Measurements from ENCODE around the gene MRPL22. TPM values are rescaled to one million over a fixed set of nuclear protein-coding genes. Genes with fewer than 3 reads are reported as not detected.

MRPL22 gene
- total RNA-seq, 1 experiment from 2014 or later: 68.3 TPM

DNA sequence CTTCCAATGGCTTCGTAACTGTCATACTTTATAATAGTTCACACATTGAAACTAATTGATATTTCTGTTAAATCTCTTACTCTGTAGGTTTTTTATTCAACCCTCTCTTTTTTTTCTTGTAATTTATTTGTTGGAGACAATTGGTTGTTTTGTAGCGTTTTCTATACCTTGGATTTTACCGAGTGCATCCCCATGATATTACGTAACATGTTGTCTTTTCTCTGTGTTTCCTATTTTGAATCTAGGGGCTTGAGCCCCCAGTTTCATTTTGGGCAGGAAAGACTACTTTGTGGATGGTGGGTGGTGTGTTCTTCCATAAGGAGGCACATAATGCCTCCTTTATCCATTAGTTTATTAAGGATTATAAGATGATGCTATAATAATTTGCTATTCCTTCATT, 7.4 kb downstream of the MRPL22 start:
- no TSS peak for BruUV-seq (replicated peaks)

More for the DNA sequence above, 7.4 kb downstream of the MRPL22 start:
- ChIA-PET RAD21 (ENCODE audit: low non-redundant PET in 1 of 2, low total read pairs in 2 of 2, uncharacterized antibody in 2 of 2, unreplicated experiment in 2 of 2) (no interaction called here), POLR2A (no interaction called here), CTCF (no interaction called here)
- Histone ChIP-seq H3K4me1 (ENCODE audit: control insufficient read depth in 1 of 2, insufficient read depth in 2 of 2, low read length in 2 of 2) (no peaks in the 10 kb centered on the region), H3K79me2 (ENCODE audit: insufficient read depth, low read length) (peaks cover 79% of the 10 kb centered on the region), H3K4me3 (replicated peaks in 1 of 2; ENCODE audit: low read depth in 1 of 2, low read length in 2 of 2) (no peak overlapping the region), H3K9me2 (ENCODE audit: insufficient read depth) (no peaks in the 10 kb centered on the region), H3K27ac (ENCODE audit: low read depth, low read length) (no peak overlapping the region), H3K9me3 (ENCODE audit: control insufficient read depth in 1 of 2, insufficient read depth in 1 of 2, low read depth in 1 of 2, low read length in 2 of 2) (no peaks in the 10 kb centered on the region), H3K27me3 (ENCODE audit: insufficient read depth, low read length) (no peaks in the 10 kb centered on the region), H3K4me2 (ENCODE audit: low read length) (no peak overlapping the region), H2AFZ (ENCODE audit: low read depth, low read length, poor library complexity, severe bottlenecking) (no peak overlapping the region), H4K20me1 (ENCODE audit: insufficient read depth) (no peaks in the 10 kb centered on the region), H3K36me3 (ENCODE audit: control insufficient read depth in 1 of 2, insufficient read depth in 2 of 2, low read length in 2 of 2) (no peaks in the 10 kb centered on the region), H3K9ac (ENCODE audit: low read length) (no peak overlapping the region)
- ATAC-seq (no peak), DNase-seq (ENCODE audit: low read depth, low spot score) (no peak)
- intact Hi-C loops (cut with micrococcal nuclease): no loop called here
- TF ChIP-seq, protein P1, sequence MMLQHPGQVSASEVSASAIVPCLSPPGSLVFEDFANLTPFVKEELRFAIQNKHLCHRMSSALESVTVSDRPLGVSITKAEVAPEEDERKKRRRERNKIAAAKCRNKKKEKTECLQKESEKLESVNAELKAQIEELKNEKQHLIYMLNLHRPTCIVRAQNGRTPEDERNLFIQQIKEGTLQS (IDR thresholded peaks at IDR 0.05): no peak
- TF ChIP-seq RAD21 (IDR thresholded peaks at IDR 0.05; ENCODE audit: low read depth): no peak
- TF ChIP-seq ZFX (IDR thresholded peaks at IDR 0.05): no peak
- TF ChIP-seq FOSL1 (IDR thresholded peaks at IDR 0.05; ENCODE audit: low read depth): no peak
- TF ChIP-seq ELF1 (IDR thresholded peaks at IDR 0.05; ENCODE audit: borderline replicate concordance, low read depth): no peak
- TF ChIP-seq ZNF274 (IDR thresholded peaks at IDR 0.05; ENCODE audit: low read depth, low read length): no peak
- TF ChIP-seq SP1 (IDR thresholded peaks at IDR 0.05; ENCODE audit: low read depth): no peak
- no peak for TF ChIP-seq CEBPB (IDR thresholded peaks at IDR 0.05; ENCODE audit: low read depth)
- TF ChIP-seq, protein P2, sequence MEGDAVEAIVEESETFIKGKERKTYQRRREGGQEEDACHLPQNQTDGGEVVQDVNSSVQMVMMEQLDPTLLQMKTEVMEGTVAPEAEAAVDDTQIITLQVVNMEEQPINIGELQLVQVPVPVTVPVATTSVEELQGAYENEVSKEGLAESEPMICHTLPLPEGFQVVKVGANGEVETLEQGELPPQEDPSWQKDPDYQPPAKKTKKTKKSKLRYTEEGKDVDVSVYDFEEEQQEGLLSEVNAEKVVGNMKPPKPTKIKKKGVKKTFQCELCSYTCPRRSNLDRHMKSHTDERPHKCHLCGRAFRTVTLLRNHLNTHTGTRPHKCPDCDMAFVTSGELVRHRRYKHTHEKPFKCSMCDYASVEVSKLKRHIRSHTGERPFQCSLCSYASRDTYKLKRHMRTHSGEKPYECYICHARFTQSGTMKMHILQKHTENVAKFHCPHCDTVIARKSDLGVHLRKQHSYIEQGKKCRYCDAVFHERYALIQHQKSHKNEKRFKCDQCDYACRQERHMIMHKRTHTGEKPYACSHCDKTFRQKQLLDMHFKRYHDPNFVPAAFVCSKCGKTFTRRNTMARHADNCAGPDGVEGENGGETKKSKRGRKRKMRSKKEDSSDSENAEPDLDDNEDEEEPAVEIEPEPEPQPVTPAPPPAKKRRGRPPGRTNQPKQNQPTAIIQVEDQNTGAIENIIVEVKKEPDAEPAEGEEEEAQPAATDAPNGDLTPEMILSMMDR (IDR thresholded peaks at IDR 0.05 in 2 of 3, conservative IDR thresholded peaks at IDR 0.05 in 1 of 3; ENCODE audit: borderline replicate concordance in 1 of 3, insufficient read depth in 1 of 3, low read depth in 2 of 3, low read length in 2 of 3): no peak
- no peak for TF ChIP-seq POLR2A (IDR thresholded peaks at IDR 0.05; ENCODE audit: borderline replicate concordance, extremely low read depth, insufficient read depth, insufficient read length)
- no peak for TF ChIP-seq POLR2AphosphoS5 (IDR thresholded peaks at IDR 0.05; ENCODE audit: low read depth, low read length)
- TF ChIP-seq, protein P3, sequence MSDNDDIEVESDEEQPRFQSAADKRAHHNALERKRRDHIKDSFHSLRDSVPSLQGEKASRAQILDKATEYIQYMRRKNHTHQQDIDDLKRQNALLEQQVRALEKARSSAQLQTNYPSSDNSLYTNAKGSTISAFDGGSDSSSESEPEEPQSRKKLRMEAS (IDR thresholded peaks at IDR 0.05): no peak
- TF ChIP-seq, protein P4, sequence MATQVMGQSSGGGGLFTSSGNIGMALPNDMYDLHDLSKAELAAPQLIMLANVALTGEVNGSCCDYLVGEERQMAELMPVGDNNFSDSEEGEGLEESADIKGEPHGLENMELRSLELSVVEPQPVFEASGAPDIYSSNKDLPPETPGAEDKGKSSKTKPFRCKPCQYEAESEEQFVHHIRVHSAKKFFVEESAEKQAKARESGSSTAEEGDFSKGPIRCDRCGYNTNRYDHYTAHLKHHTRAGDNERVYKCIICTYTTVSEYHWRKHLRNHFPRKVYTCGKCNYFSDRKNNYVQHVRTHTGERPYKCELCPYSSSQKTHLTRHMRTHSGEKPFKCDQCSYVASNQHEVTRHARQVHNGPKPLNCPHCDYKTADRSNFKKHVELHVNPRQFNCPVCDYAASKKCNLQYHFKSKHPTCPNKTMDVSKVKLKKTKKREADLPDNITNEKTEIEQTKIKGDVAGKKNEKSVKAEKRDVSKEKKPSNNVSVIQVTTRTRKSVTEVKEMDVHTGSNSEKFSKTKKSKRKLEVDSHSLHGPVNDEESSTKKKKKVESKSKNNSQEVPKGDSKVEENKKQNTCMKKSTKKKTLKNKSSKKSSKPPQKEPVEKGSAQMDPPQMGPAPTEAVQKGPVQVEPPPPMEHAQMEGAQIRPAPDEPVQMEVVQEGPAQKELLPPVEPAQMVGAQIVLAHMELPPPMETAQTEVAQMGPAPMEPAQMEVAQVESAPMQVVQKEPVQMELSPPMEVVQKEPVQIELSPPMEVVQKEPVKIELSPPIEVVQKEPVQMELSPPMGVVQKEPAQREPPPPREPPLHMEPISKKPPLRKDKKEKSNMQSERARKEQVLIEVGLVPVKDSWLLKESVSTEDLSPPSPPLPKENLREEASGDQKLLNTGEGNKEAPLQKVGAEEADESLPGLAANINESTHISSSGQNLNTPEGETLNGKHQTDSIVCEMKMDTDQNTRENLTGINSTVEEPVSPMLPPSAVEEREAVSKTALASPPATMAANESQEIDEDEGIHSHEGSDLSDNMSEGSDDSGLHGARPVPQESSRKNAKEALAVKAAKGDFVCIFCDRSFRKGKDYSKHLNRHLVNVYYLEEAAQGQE (IDR thresholded peaks at IDR 0.05; ENCODE audit: low read depth): no peak
- no peak for TF ChIP-seq SRF (IDR thresholded peaks at IDR 0.05; ENCODE audit: low read depth)
- TF ChIP-seq YY1 (IDR thresholded peaks at IDR 0.05; ENCODE audit: extremely low read depth, insufficient replicate concordance, low read depth, low read length): no peak
